D721Med (cell line): ENCODE data around the gene TET3.

Experiments used
- DNase-seq: peaks from one replicate; pipeline ENCODE4 v3.0.0; 2011; ENCODE audit warnings: low spot score; ENCODE audit not compliant: insufficient read length
- FAIRE-seq: peaks from 2 replicates; lab custom pipeline; 2011; peaks lifted over from hg19 to GRCh38; lab: Jason Lieb, UNC
- TF ChIP-seq, protein P1 (sequence below): IDR thresholded peaks from 2 replicates; pipeline ENCODE4 v1.5.1; 2012; ENCODE audit warnings: mild to moderate bottlenecking, control low read depth; ENCODE audit not compliant: insufficient read depth; ENCODE audit errors: missing control alignments

Gene TET3

DNA sequence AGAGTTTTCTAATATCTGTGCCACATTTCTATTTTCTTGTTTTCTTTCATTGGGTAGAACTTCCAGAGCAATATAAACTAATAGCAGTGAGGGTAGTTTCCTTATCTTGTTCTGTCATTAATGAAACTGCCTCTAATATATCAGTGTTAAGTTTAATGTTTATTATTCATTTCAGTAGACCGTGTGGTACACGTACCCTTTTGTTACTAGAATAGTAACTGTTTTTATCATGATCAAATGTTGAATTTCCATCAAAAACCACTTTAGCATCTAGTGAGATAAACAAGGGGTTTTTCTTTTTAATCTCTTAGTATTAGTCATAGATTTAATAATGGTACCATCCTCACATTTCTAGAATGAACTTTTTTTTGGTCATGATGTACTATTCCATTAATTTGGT lies 42.0 kb upstream of the TET3 start:
- no peak for FAIRE-seq
- DNase-seq = no peak
- TF ChIP-seq, protein P1, sequence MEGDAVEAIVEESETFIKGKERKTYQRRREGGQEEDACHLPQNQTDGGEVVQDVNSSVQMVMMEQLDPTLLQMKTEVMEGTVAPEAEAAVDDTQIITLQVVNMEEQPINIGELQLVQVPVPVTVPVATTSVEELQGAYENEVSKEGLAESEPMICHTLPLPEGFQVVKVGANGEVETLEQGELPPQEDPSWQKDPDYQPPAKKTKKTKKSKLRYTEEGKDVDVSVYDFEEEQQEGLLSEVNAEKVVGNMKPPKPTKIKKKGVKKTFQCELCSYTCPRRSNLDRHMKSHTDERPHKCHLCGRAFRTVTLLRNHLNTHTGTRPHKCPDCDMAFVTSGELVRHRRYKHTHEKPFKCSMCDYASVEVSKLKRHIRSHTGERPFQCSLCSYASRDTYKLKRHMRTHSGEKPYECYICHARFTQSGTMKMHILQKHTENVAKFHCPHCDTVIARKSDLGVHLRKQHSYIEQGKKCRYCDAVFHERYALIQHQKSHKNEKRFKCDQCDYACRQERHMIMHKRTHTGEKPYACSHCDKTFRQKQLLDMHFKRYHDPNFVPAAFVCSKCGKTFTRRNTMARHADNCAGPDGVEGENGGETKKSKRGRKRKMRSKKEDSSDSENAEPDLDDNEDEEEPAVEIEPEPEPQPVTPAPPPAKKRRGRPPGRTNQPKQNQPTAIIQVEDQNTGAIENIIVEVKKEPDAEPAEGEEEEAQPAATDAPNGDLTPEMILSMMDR = no peak

DNA sequence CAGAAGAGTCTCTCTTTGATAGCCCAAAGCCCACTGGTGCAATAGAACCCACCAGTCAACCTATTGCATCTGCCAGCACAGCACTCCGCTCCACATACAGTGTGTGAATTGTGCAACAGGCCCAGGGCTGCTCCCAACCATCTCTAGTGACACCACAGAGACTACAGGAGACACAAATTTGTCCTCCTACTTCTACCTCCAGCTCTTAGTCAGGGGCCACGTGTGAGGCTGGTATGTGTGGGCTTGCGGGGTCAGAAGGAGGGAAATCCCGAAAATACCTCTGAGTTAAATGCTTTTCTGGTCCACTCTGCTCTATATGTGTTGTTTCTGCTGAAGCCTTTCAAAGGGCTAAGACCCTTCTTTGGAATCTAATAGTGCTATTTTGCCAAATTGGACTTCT lies 40.0 kb upstream of the TET3 start:
- DNase-seq = no peak
- TF ChIP-seq, protein P1 = no peak
- no peak for FAIRE-seq

DNA sequence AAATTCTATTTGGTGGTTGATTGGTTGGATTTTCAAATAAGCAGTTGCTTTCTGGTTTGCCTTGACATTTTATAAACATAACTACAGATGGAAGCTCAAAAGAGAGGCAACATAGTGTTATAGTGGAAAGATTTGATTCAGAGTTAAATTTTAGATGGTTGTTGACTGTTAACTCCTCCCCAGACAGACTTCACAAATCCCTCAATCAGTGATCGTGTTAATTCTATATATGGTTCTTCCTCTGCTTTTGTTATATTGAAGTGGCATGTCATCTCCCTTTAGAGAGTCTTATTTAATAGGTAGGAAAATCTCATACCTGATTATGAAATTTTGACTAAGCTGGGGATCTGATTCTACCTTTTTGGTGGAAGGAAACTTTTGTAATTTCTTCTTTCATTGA lies 38.5 kb upstream of the TET3 start:
- TF ChIP-seq, protein P1 = no peak
- FAIRE-seq = no peak

DNA sequence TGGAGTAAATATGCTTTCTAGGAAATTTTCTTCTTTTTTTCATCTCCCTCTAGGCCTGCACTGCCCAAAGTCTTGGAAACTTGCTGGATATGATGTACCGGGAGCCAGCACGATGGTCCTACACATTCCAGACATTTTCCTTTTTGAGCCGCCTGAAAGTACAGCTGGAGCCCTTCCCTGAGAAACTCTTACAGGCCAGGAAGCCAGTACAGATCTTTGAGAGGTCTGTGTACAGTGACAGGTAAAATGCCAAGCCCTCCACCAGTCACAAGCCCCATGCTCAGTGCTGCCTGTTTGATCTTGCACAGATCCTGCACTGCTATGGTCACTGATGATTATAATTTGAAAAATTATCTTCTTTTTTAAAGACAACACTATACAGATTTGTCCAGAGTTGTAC lies 38.0 kb upstream of the TET3 start:
- no peak for FAIRE-seq
- TF ChIP-seq, protein P1 = no peak
- no peak for DNase-seq

More for the DNA sequence above, 38.5 kb upstream of the TET3 start:
- DNase-seq = no peak

DNA sequence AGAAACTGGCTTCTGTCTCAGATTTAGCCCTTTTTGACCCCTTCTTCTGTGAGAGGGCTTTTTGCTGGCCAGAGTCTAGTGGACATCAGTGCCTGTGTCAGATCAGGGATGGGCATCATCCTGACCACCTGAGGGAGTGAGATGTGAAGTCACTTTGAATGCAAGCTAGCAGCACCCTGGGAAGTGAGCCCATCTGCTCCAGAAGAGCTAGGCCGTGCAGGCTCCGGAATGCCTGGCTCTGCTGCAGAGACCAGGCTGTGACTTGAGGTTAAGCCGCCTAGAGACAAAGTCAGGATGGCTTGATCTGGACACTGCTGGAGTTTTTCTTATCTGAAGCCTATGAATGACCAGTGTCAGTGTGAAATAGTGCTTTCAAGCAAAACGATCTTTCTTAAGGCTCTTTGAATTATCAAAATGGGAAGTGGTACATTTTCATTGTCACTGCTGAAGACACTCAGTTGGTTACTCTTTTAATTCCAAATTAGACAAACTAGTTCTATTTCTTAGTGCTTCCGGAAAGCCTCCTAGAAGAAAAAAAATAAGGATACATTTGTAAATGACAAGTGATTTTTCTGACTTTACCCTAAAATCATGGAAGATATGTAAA lies 37.2 kb upstream of the TET3 start:
- TF ChIP-seq, protein P1 = no peak

DNA sequence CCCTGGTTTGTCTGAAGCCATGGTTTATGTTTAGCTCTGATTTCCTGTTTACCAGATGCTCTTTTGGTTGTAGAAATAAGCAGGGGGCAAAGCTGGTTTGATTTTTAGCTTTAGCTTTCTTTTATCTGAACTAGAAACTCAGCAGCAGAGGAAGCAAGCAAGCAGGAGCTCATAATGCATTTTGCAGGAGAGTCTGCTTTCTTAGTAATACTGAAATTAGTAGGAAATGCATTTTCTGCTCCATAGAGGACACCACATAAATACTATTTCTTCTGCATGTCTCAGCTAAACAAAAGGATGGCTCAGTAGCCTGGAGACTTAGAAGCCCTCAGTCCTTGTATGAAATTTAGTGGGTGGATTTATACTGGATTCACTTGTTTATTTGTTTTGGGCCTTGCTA lies 34.9 kb upstream of the TET3 start:
- FAIRE-seq = no peak
- no peak for DNase-seq
- TF ChIP-seq, protein P1 = no peak

More for the DNA sequence above, 37.2 kb upstream of the TET3 start:
- DNase-seq = no peak
- no peak for FAIRE-seq
